PC-9 (cell line): ENCODE data around the gene GUCD1.

Experiments used
- CTCF ChIP-seq: fragments of 200-600 bp; sonication (generic); conservative IDR thresholded peaks from 2 replicates; pipeline ENCODE4 v1.6.1; 2017; ENCODE audit warnings: mixed run types, antibody characterized with exemption, mild to moderate bottlenecking, moderate library complexity
- EZH2 ChIP-seq: fragments of 200-600 bp; sonication (generic); IDR thresholded peaks from 2 replicates; pipeline ENCODE4 v1.8.0; 2017; ENCODE audit warnings: antibody characterized with exemption, low read depth

GRCh38 chr22:24585461-24585860 lies 30.5 kb upstream of the GUCD1 start:
- TF ChIP-seq CTCF, result no peak
- no peak for TF ChIP-seq EZH2
